ENCODE measurements around the gene KRTAP3-2. TPM values are rescaled to one million over a fixed set of nuclear protein-coding genes. Genes with fewer than 3 reads are reported as not detected.

Gene KRTAP3-2
- total and polyA plus RNA-seq, 12 donors = not detected

DNA sequence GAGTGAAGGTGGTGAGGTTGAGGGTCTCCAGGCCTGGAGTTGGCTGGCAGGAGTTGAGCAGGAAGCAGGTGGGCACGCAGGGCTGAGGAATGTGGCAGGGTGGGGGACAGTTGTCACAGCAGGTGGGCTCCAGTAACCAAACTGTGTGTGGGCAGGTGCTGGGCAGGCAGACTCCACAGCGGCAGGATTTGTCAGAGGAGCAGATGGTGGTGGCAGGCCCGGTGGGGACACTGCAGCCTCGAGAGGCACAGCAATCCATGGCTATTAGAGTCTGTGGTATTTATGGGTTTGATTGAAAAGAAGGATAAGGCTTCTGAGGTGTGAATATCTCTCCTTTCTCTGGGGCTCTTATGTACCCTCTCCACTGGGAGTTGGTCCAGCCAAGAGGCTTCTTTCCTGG is 5.9 kb downstream of the KRTAP3-2 start, which contains the start of gene KRTAP3-3:
KRTAP3-3 (minus strand) TSS at position 326 of the 400 bp plus-strand sequence; CDS start at position 259, 67 bp downstream.
- H3K27ac ChIP-seq = no peak within 1 kb of the TSS
- H3K4me1 ChIP-seq = no peaks in the 10 kb centered on the region
- TF ChIP-seq, protein P1, sequence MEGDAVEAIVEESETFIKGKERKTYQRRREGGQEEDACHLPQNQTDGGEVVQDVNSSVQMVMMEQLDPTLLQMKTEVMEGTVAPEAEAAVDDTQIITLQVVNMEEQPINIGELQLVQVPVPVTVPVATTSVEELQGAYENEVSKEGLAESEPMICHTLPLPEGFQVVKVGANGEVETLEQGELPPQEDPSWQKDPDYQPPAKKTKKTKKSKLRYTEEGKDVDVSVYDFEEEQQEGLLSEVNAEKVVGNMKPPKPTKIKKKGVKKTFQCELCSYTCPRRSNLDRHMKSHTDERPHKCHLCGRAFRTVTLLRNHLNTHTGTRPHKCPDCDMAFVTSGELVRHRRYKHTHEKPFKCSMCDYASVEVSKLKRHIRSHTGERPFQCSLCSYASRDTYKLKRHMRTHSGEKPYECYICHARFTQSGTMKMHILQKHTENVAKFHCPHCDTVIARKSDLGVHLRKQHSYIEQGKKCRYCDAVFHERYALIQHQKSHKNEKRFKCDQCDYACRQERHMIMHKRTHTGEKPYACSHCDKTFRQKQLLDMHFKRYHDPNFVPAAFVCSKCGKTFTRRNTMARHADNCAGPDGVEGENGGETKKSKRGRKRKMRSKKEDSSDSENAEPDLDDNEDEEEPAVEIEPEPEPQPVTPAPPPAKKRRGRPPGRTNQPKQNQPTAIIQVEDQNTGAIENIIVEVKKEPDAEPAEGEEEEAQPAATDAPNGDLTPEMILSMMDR (IDR thresholded peaks at IDR 0.05) = no peak
- H3K9me3 ChIP-seq = peaks cover 0 to 7% (median 0%) of the 10 kb centered on the region in 11 donors
- H3K27me3 ChIP-seq = peaks cover 0 to 64% (median 27%) of the 10 kb centered on the region in 7 donors
- no peaks in the 10 kb centered on the region for H3K36me3 ChIP-seq
- no peak for ATAC-seq
- no peak for DNase-seq
- no peak within 1 kb of the TSS for H3K4me3 ChIP-seq
- intact Hi-C loops (cut with DNase I) = no loop called here
- WGBS, 2 donors = 39 to 40% methylated on average over 4 of the region's 4 CpGs

DNA sequence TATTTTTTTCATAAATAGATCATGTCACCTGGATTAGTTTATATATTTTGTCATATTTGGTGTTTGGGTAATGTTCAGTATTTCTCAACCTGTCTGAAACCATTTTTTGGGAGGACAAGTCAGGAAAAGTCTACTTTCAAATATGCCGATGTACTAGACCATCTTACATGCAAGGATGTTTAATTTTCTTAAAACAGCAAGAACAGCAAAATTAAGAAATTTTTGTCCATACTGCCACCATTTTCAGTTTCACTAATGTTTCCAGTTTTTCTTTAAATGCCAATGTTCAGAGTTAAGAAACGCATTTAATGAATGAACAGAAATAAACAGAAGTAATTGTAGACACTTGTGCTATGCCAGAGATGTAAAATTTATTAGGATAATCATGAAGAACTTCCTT is 6.6 kb downstream of the KRTAP3-2 start:
- Histone ChIP-seq H3K27ac (no peak overlapping the region), H3K9me3 (peaks cover 0 to 7% (median 0%) of the 10 kb centered on the region in 11 donors), H3K4me1 (no peaks in the 10 kb centered on the region), H3K4me3 (no peak overlapping the region), H3K36me3 (no peaks in the 10 kb centered on the region), H3K27me3 (peaks cover 0 to 58% (median 26%) of the 10 kb centered on the region in 7 donors)
- ATAC-seq = no peak
- WGBS, 2 donors = 92 to 99% methylated on average over 2 of the region's 2 CpGs
- TF ChIP-seq, protein P1 (IDR thresholded peaks at IDR 0.05) = no peak
- no peak for DNase-seq
- intact Hi-C loops (cut with DNase I) = no loop called here

DNA sequence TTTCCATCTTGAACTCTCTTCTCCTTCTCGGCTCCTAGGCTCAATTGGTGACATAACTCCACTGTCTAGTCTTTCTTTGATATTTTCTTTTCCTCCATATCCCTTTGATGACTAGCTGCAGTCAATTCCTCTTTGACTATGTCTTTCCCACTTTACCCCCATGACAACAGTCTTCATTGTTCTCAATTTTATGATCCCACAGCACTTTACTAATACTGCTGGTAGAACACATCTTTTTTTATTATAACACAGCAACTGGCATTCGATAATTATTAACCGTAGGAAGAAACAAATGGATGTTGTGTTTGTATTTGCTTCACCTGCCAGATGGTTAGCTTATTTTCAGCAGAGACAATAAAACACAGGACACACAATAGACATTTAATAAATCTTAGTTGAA is 7.0 kb downstream of the KRTAP3-2 start:
- H3K36me3 ChIP-seq = no peaks in the 10 kb centered on the region

DNA sequence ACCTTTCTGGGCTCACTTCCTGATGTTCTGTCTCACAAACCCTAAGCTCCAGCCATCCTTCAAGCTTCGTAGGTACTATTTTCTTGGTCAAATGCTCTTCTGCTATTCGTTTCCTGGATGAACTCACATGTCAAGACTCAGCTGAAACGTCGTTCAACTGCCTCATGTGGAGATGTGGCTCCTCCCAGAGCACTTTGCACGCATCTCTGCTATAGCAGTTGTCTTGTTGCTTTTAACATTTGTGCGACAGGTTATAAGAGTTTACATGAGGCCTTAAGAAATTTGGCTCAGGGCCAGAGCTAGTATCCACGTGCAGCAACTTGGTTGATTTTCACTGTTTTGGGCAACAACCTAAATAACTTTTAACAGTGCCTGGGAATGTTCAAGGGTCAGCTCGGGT is 12.8 kb downstream of the KRTAP3-2 start:
- DNase-seq (no peak), ATAC-seq (no peak)
- TF ChIP-seq, protein P1 (IDR thresholded peaks at IDR 0.05) = no peak
- intact Hi-C loops (cut with DNase I) = no loop called here
- 58 to 59% methylated on average over 8 of the region's 8 CpGs for WGBS, 2 donors
- Histone ChIP-seq H3K9me3 (peaks cover 0 to 7% (median 0%) of the 10 kb centered on the region in 11 donors), H3K4me1 (no peaks in the 10 kb centered on the region), H3K4me3 (no peak overlapping the region), H3K36me3 (no peaks in the 10 kb centered on the region), H3K27me3 (peaks cover 0 to 51% (median 16%) of the 10 kb centered on the region in 7 donors), H3K27ac (no peak overlapping the region)

More for the DNA sequence above, 7.0 kb downstream of the KRTAP3-2 start:
- 81 to 83% methylated on average over 3 of the region's 3 CpGs for WGBS, 2 donors
- DNase-seq (no peak), ATAC-seq (no peak)
- no peaks in the 10 kb centered on the region for H3K4me1 ChIP-seq
- H3K9me3 ChIP-seq = peaks cover 0 to 7% (median 0%) of the 10 kb centered on the region in 11 donors
- H3K27ac ChIP-seq = no peak overlapping the region
- TF ChIP-seq, protein P1 (IDR thresholded peaks at IDR 0.05) = no peak
- H3K4me3 ChIP-seq = no peak overlapping the region
- intact Hi-C loops (cut with DNase I) = no loop called here
- peaks cover 0 to 54% (median 26%) of the 10 kb centered on the region in 7 donors for H3K27me3 ChIP-seq
